Subcutaneous adipose tissue (tissue), 4 donors: Measurements from ENCODE around the gene ABCC8. TPM values are rescaled to one million over a fixed set of nuclear protein-coding genes. Genes with fewer than 3 reads are reported as not detected.

Experiments
- total RNA-seq, 4 donors: library from RNA; depleted of rRNA; stranded (reverse); fragments of >200 nt; gene quantifications; one replicate each; pipeline ENCODE4 v1.1.0, GENCODE V29; 2016
- TF ChIP-seq, protein P1 (sequence below): fragments of 450-650 bp; IDR thresholded peaks from one replicate; pipeline ENCODE4 v1.5.1; 2016; ENCODE audit warnings: low read depth, mild to moderate bottlenecking, control low read depth, antibody characterized with exemption, moderate library complexity

Gene ABCC8
- total RNA-seq, 4 donors from 2014 or later = 0.16 to 0.51 TPM; not detected in 2

DNA sequence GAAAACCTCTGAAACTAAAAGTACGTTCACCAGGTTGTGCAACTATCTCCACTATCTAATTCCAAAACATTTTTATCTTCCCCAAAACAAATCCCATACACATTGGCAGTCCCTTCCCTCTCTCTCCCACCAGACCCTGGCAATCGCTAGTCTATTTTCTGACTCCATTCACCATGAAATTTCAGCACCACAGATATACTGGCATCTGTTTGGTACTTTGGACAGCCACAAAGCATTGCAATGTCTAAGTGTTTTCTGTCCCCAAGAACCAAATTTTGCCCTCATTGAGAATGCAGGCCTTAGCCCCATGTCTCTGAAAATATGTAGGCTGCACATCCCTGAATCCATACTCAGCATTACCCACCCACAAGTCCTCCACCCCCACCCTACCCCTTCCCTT is 60.2 kb downstream of the ABCC8 start:
- TF ChIP-seq, protein P1, sequence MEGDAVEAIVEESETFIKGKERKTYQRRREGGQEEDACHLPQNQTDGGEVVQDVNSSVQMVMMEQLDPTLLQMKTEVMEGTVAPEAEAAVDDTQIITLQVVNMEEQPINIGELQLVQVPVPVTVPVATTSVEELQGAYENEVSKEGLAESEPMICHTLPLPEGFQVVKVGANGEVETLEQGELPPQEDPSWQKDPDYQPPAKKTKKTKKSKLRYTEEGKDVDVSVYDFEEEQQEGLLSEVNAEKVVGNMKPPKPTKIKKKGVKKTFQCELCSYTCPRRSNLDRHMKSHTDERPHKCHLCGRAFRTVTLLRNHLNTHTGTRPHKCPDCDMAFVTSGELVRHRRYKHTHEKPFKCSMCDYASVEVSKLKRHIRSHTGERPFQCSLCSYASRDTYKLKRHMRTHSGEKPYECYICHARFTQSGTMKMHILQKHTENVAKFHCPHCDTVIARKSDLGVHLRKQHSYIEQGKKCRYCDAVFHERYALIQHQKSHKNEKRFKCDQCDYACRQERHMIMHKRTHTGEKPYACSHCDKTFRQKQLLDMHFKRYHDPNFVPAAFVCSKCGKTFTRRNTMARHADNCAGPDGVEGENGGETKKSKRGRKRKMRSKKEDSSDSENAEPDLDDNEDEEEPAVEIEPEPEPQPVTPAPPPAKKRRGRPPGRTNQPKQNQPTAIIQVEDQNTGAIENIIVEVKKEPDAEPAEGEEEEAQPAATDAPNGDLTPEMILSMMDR = no peak

DNA sequence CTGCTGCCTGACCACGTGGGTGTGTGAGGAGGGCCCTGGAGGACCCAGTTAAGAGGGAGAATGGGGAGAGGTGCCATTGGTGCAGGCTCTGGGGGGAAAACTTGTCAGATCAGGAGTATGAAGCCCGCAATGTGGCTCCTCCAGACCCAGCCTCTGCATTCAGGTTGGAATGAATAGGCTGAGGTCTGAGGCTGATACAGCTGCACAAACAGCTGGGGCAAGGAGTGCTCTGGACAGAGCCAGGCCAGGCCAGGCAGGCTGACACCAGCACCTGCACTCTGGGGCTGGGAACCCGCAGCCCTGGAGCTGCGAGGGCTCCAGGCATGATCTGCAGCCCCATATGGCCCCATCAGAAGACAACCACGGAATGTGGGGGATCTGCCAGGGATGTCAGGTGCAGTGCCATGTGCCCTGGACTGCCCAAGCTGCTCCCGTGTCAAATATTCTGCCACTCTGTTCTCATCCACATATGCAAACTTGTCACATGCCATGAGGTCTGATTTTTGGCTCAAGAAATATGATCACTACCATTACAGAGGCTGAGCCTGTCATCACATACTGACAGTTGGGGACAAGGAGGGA is 61.0 kb downstream of the ABCC8 start:
- TF ChIP-seq, protein P1 = no peak

DNA sequence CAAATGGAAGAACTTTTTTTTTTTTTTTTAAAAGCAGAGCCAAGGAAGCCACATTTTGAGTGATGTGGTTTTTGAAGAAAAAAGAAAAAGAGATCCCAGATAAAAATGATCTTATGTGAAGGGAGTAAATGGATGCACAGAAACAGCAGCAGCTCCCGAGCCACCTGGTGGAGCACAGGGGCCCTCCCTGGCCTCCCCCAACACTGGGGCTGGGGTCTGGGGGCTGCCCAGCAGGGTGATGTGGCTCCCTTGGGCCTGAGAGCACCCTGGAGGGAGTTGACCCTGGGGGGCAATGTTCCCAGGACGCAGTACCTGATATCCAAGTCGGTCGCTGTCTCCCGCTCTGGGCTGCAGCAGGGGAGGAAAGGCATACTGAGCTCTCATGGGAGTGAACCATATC is 61.7 kb downstream of the ABCC8 start:
- TF ChIP-seq, protein P1 = no peak

DNA sequence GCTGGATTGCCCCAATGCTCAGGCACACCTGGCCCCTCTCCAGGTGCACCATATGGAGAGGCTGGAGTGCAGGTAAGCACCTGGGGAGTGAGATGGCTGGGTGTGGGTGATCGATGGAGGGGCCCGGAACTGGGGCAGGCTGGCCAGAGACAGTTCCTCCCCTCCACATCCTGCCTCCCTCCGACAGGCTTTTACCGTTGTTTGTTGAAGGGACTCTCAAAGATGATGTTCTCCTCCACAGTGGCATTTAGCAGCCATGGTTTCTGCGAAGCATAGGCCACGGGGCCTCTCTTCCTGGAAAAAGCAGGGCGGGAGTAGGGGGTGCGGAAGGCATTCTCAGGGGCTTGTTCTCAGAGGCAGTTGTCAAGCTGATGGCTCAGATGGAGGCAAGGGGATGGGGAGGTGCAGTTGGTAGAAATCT is 62.3 kb downstream of the ABCC8 start:
- TF ChIP-seq, protein P1 = no peak

DNA sequence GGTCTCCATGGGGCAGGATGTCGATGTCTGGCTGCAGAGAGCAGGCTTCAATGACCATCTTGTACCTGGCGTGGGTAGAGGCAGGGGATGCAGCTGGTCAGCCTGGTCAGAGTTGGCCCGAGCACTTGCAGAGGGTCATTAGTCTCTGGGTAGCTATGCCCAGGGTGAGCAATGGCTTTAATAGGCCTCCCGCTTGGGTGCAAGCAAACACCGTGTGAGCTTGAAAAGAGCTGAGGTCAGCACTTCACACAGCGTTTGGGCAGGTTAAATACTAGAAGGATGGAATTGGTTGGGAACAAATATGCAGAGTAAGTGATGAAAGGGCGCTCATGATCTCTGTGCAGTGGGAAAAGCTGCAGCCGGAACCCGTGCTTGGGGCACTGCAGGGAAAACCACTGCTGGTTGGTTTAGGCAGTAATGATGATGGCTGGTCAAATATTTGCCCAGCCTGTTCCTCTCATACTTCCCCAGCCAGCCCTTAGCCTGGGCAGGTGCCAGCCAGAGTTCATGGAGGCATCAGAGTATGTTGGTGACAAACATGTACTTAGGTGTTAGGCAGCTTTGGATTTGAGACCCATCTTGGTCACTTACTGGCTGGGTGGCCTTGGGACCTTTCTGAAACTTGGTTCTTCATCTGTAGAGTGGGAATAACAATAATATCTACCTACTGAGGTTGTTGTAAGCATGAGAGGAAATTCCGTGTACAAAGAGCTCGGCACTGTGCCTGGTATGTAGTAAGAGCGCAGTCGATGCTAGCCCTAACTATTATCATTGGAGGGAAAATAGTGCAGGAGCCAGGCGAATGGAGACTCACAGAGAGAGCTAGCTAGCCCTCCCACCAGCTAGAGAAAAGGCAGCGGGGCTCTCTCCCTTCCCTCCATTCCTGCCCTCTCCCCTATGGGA is 63.0 kb downstream of the ABCC8 start:
- TF ChIP-seq, protein P1 = no peak

DNA sequence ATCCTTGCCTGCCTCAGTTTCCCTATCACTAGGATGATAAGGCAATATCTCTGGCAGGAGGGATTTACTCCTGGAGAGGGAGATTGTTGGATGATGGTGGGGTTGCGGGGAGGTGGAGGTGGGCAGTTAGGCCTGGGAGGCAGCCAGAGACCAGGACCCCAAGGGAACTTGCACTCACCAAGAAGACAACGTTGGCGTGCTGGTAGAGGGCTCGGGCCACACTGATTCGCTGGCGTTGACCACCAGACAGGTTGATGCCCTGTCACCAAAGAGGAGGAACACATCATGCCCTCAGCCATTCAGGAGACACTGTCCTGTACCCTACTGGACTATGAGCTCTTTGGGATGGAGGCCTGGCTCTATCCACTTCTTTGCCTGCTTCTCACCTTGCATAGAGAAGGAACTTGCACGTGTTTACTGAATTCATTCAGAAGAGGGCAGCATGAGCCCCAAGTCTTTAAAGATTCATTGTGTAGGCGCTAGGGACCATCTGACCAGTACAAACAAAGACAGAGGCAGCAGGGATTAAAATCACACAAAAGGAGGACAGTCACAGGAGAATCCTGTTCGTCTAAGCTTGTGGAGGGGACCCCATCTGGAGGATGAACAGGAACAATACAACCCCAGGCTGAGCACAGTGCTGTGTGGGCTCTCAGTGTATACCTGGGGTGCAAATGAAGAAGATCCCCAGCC is 64.0 kb downstream of the ABCC8 start:
- TF ChIP-seq, protein P1 = no peak

DNA sequence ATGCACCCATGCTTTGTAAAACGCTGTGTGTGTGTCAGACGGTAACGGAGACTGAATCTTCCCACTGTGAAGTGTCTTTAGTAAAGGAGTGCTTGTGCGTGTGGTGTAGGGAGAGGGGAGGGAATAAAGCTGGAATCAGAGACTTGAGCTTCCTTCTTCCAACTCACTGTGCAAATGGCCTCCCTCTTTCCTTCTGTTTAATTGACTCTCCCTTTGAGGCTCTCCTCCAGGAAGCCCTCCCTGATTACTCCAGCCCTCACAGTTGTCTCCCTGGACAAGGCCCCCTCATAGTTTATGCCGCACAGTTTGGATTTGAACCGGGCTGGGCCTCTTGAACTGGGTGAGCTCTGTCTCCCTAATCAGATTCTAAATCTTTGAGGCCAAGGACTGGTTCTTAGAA is 65.2 kb downstream of the ABCC8 start:
- TF ChIP-seq, protein P1 = no peak
